AG04450 (cell line): ENCODE data around the gene UGT1A3. TPM values are rescaled to one million over a fixed set of nuclear protein-coding genes. Genes with fewer than 3 reads are reported as not detected.

Experiments used
- CTCF ChIA-PET: fragments of 300-600, 350-600 bp; formaldehyde crosslinking; extraction: SDS; loops from one replicate; lab custom pipeline; 2022; ENCODE audit warnings: antibody characterized with exemption, inconsistent platforms; lab: Charles Lee
- POLR2A ChIA-PET: fragments of 350-600 bp; formaldehyde crosslinking; extraction: SDS; loops from one replicate; lab custom pipeline; 2021; ENCODE audit warnings: antibody characterized with exemption, inconsistent platforms; lab: Yijun Ruan, JAX
- DNase-seq: peaks from one replicate; pipeline ENCODE4 v3.0.0-alpha.2; 2011; ENCODE audit warnings: low read depth, low spot score
- H3K27ac ChIP-seq: one replicate; pipeline ENCODE4 v1.5.1; 2012; ENCODE audit warnings: low read depth, low read length, control low read depth
- H3K27me3 ChIP-seq: one replicate; pipeline ENCODE4 v1.6.0; 2012; ENCODE audit warnings: low read length; ENCODE audit not compliant: control insufficient read depth, insufficient read depth
- H3K4me3 ChIP-seq: 2 replicates; pipeline ENCODE4 v1.5.1; 2011; ENCODE audit warnings: mild to moderate bottlenecking, low read depth, low read length, control low read depth
- H3K9me3 ChIP-seq: 2 replicates; pipeline ENCODE4 v1.5.1; 2012; ENCODE audit warnings: low read length; ENCODE audit not compliant: control insufficient read depth, insufficient read depth
- polyA plus RNA-seq: library from polyadenylated mRNA; depleted of rRNA; stranded (reverse); fragments of >200 nt; gene quantifications from 2 replicates; pipeline ENCODE4 v1.2.3, GENCODE V29; 2011
- TF ChIP-seq, protein P1 (sequence below): IDR thresholded peaks from 2 replicates; pipeline ENCODE4 v1.5.1; 2011; ENCODE audit warnings: low read depth, low read length, control low read depth, inconsistent platforms

UGT1A3 gene
- polyA plus RNA-seq, 1 experiment, result not detected

DNA sequence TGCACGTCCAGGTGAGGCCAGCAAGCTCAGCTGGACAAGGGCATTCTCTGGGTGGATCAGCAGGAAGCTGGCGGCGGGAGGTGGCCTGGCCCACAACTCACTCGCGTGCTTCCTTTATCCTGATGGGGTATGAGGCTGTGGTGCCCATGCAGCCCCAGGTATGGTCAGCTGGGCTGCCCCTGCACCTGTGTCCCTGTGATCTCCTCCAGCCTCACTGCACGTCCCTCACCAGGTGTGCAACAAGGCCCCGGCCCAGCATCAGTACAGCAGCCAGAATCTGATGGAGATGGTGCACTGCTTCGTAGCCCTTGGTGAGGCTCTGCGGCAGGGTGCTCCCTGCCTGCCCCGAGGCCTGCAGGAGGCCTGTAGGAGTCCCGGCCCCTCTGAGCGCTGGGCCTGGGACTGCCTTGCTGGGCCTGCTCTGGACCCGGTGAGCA, 66.9 kb downstream of the UGT1A3 start:
- ChIA-PET POLR2A (no interaction called here), CTCF (no interaction called here)
- TF ChIP-seq, protein P1, sequence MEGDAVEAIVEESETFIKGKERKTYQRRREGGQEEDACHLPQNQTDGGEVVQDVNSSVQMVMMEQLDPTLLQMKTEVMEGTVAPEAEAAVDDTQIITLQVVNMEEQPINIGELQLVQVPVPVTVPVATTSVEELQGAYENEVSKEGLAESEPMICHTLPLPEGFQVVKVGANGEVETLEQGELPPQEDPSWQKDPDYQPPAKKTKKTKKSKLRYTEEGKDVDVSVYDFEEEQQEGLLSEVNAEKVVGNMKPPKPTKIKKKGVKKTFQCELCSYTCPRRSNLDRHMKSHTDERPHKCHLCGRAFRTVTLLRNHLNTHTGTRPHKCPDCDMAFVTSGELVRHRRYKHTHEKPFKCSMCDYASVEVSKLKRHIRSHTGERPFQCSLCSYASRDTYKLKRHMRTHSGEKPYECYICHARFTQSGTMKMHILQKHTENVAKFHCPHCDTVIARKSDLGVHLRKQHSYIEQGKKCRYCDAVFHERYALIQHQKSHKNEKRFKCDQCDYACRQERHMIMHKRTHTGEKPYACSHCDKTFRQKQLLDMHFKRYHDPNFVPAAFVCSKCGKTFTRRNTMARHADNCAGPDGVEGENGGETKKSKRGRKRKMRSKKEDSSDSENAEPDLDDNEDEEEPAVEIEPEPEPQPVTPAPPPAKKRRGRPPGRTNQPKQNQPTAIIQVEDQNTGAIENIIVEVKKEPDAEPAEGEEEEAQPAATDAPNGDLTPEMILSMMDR, result no peak
- no peak for DNase-seq
- no peak overlapping the region for H3K4me3 ChIP-seq
- H3K27me3 ChIP-seq, result peaks cover 13% of the 10 kb centered on the region
- H3K27ac ChIP-seq, result no peak overlapping the region
- H3K9me3 ChIP-seq, result peaks cover 5% of the 10 kb centered on the region; the same call in 1 of the 2 replicates

DNA sequence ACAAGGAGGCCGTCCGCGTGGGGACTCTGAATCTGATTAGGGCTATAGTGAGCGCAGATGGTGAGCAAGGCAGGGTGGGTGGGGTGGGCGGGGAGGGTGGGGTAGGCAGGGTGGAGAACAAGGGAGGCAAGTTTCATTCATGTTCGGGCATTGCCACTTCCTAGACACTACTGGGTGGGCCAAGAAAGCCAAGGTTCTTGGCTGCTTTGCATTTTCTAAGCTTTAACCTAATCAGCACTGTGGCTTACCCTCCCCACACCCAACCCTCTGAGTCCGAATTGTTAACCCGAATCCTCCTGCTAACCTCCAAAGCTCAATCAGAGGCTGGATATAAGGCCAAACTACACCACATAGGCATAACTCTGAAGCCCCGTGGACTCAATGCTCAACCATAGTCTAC, 67.4 kb downstream of the UGT1A3 start:
- TF ChIP-seq, protein P1, result no peak
- CTCF ChIA-PET, result no interaction called here
- no peak overlapping the region for H3K27ac ChIP-seq
- POLR2A ChIA-PET, result no interaction called here
- no peak for DNase-seq
- no peak overlapping the region for H3K4me3 ChIP-seq
- H3K9me3 ChIP-seq, result peaks cover 5% of the 10 kb centered on the region; the same call in 1 of the 2 replicates
- peaks cover 10% of the 10 kb centered on the region for H3K27me3 ChIP-seq

DNA sequence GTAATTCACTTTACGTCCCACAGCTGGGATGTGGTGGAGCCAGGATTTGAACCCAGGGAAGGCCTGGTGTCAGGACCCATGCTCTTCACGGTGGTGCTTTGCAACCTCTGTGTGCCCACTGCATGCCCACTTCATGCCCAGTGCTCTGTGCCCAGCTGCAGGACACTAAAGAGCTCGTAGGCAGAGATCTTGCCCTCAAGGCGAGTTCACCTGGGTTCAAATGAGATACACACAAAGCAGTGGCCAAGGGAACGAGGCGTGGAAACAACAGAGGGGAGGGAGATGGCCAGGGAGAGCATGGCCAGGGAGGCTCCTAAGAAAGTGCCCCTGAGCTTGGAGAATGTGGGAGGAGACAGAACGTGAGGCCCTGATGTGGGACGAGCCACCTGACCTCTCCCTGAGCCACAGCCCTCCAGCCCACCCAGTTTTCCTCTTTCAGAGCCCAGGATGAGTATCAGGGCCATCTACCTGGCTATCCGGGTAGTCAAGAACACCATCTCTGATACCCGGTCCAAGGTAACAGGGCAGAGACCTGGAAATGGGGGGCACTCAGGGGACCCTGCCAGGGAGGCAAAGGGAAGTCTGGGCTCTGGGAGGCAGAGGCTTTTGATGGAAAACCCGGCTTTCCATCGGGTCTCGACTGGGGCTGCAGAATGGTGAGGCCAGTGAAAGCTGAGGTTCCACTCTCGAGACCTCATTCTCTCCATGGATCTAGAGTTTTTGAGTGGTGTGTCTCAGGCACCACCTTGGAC, 69.7 kb downstream of the UGT1A3 start:
- DNase-seq, result no peak
- POLR2A ChIA-PET, result no interaction called here
- CTCF ChIA-PET, result no interaction called here
- TF ChIP-seq, protein P1, result no peak
- Histone ChIP-seq H3K4me3 (no peak overlapping the region), H3K27me3 (peaks cover 7% of the 10 kb centered on the region), H3K27ac (no peak overlapping the region), H3K9me3 (peaks cover 3% of the 10 kb centered on the region; the same call in 1 of the 2 replicates)

DNA sequence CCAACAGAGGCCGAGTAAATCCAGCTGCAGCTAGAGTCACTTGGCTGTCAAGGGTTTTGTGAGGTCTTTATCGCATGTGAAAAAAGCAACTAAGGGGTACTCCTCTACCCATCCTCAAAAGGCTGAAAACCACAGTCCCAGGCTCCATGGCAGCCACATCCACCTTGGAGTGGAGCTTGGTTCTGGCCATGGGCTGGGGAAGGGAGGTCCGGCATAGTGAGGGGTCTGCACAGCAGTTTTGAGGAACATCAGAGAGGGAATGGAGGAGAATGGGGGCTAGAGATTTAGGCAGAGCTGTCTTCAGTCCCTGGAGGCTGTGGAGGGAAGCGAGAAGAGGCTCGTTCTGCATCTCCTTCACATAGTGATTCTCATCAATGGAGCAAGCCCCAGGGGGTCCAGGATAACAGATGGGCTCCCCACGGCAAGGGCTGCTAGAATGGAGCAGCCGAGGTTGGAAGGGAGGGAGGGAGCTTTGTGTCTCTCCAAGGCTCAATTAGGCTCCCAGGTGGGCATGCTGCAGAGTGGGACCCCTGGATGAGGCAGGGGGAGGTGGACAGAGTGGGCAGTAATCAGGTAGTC, 70.3 kb downstream of the UGT1A3 start:
- POLR2A ChIA-PET, result no interaction called here
- no peak overlapping the region for H3K27ac ChIP-seq
- CTCF ChIA-PET, result no interaction called here
- H3K9me3 ChIP-seq, result no peaks in the 10 kb centered on the region; the same call in 1 of the 2 replicates
- DNase-seq, result no peak
- peaks cover 7% of the 10 kb centered on the region for H3K27me3 ChIP-seq
- H3K4me3 ChIP-seq, result no peak overlapping the region
- TF ChIP-seq, protein P1, result no peak

DNA sequence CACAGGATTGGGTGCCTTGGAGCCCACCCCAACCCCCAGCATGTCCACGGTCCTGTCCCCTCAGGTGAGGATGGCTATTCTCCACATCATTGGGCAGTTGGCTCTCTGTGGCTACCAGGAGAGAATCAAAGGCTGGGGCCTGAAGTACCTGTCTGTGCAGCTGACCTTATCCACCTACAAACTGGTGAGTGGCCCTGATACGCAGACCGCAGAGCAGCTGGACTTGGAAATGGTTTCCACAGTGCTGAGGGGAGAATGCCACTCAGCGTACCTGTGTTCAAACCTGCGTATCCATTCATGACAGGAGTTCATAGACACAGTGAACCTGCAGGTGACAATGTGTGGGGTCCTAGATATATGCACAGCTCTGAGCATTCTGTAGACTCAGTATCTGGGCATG, 70.9 kb downstream of the UGT1A3 start:
- DNase-seq, result no peak
- Histone ChIP-seq H3K9me3 (no peaks in the 10 kb centered on the region; the same call in 1 of the 2 replicates), H3K27me3 (peaks cover 7% of the 10 kb centered on the region), H3K27ac (no peak overlapping the region), H3K4me3 (no peak overlapping the region)
- TF ChIP-seq, protein P1, result no peak
- ChIA-PET CTCF (no interaction called here), POLR2A (no interaction called here)
